GM19351 (cell line): Measurements from ENCODE around the gene CUX1.
"Not testable (repeated sequence)": the region's sequence is repeated elsewhere in the genome, so short reads cannot be mapped to it uniquely, and the experiment has no call there.

Experiments used
- ATAC-seq: cut with Tn5 transposase; IDR thresholded peaks from one replicate; pipeline ENCODE4 v1.9.1; 2021; ENCODE audit warnings: mild to moderate bottlenecking, moderate library complexity; ENCODE audit not compliant: unreplicated experiment

The CUX1 gene

GRCh38 chr7:101913247-101913721 lies 95.9 kb downstream of the CUX1 start:
- no peak for ATAC-seq

DNA sequence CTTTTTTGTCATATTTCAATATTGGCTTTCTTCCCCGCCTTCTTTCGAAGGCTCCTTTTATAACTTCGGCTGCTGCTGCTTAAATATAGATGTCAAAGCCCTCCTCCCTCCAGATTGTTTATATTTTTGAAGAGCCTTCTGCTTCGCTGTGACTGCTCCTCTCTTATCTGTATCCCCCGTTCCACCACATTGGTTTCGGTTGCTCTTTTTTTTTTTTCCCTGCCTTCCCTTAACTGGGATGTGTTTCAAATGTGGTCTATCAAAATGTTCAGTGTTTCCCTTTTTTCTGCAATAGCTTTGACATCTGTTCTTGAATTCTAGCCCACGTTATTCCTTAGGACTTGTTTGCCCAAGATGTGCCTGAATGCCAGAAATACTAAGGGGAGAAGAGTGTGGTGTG lies 96.4 kb downstream of the CUX1 start:
- ATAC-seq = no peak

DNA sequence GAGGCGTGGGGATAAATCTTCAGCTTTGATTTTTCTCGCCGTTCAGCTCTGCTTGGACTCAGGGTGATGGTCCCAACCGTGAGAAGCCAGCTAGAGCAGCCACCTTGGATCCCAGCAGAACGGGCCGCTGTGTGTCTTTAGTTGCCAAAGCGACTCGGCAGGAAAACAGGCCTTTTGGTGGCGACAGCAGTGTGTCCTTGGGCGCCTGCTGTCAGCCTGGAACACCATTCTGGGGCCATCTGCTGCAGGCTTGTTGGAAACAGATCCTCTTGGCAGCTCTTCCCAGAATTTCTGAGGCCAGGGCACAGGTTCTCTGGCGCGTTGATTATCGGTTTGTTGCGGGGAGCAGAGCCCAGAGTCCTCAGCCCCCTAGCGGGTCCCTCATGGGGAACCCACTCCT lies 97.6 kb downstream of the CUX1 start:
- ATAC-seq = no peak

DNA sequence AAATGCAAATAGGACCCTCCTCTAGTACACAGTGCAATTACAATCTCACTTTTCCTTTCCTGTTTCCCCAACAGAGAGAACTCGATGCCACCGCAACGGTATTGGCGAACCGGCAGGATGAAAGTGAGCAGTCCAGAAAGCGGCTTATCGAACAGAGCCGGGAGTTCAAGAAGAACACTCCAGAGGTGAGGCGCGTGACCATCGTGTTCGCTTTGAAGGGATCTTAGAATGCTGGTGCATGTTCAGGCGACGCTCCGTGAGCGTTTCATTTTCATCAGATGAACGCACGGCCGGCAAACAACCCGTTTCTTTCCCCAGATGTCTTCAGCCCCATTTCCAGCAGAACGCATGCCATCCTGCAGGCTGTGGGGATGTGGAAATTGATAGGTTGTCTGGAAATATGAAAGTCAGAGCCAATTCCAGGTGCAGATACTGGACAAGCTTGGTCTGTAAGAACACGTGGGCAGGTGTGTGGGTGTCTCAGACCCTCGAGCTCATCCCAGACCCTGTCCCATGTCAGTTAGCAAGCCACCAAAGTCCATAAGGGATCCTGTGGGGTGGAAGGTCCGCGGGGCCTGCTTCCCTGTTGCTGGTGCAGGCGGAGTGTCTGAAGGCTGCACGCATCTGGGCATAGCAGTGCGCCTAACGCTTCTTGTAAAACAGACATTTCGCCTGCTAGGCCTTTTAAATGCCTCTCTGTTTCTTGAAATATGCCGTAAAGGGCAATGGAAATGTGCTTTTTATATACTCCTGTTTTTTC lies 98.8 kb downstream of the CUX1 start:
- ATAC-seq = no peak

- ATAC-seq = no peak
Observed at GRCh38 chr7:101916876-101917275, 99.5 kb downstream of the CUX1 start.

DNA sequence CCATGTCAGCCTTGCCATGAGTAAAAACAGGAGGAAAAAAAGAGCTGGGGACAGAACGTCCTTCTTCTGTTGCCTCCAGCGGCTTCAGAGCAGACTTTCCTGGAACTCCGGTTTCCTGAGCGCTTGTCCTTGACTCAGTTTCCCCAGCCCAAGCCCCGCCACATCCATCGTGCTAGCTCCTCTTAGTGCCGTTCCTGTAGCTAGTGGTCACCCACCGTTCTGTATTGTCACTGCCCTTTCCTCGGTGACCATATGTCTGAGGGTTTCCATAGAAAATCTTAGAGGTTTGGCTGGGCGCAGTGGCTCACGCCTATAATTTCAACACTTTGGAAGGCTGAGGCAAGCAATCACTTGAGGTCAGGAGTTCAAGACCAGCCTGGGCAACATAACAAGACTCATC lies 100.1 kb downstream of the CUX1 start:
- no peak for ATAC-seq

GRCh38 chr7:101918426-101918825 lies 101.0 kb downstream of the CUX1 start:
- no peak for ATAC-seq

DNA sequence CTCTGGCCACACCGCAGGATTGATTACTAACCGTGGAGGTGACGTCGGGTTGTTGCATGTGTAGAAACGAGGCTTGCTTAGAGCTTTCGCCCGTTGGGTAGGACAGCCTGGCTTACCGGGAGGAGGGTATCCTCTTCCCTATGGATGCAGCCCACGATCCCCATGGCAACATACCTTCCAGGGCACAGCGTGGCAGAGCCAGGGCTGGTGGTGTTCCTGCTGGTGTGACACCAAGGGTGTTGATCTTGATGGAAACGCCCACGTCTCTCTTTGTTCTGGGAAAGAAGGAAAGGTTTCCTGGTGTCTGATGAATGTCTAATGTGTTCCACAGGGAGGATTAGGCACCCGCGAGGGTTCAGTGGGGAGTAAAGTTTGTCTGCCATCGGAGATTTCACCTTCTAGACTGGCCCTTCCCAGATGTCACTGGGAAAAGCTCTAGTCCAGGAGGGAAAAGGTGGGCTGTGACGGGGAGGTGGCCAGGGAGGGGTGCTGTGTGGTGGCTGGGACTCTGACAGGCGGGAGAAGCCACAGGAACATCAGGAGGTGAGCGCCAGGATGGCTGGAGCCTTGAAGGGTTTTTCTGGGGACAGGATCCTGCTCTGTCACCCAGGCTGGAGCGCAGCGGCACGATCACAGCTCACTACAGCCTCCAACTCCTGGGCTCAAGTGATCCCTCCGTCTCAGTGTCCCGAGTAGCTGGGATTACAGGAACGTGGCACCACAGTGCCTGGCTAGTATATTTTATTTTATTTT lies 102.1 kb downstream of the CUX1 start:
- no peak for ATAC-seq

- no peak for ATAC-seq
Observed at GRCh38 chr7:101921061-101921460, 103.6 kb downstream of the CUX1 start.

DNA sequence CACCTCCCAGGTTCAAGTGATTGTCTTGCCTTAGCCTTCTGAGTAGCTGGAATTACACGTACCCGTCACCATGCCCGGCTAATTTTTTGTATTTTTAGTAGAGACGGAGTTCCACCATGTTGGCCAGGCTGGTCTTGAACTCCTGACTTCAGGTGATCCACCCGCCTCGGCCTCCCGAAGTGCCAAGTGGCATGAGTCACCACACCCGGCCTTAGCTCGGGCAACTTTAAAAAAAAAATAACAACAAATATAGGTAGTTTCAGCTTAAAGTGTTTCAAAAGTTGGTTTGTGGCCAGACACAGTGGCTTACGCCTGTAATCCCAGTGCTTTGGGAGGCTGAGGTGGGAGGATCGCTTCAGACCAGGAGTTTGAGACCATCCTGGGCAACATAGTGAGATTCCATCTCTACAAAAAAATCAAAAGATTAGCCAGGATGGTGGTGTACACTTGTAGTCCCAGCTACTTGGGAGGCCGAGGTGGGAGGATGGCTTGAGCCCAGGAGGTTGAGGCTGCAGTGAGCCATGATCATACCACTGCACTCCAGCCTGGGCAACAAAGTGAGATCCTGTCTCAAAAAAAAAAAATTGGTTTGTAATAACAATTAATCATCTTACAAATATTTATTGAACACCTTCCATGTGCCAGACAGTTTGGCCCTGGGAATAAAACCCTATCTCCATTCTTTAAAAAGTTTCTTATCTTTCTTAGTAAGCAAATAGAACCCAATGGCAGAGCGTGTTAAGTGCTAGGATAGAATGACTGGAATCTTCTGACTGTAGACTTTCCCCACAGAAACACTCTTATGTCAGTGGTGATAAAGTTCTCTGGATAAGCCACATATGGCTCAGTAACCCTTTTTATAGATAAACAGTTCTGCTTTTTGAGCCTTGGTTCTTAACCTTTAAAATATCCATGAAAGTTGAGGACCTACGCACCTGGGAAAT lies 104.4 kb downstream of the CUX1 start:
- ATAC-seq = not testable (repeated sequence)

- no peak for ATAC-seq
Observed at GRCh38 chr7:101922631-101923601, 105.5 kb downstream of the CUX1 start.

DNA sequence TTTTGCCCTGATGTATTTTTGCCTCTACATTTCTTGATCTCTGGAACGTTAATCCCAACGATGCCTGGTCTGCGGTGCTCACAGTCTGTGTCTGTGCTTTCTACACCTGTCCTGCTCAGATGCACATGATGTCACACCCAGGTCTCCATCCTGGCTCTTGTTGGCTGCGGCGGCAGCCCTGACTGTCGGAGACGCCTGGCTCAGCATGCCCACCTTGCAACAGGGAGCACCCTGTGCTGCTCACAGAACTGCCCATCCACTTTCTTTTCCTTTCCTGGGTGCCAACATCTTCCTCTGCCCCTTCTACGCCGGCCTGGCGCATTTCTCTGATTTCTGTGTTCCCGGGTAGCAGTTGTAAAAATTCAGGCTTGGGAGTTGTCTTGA lies 106.2 kb downstream of the CUX1 start:
- no peak for ATAC-seq

DNA sequence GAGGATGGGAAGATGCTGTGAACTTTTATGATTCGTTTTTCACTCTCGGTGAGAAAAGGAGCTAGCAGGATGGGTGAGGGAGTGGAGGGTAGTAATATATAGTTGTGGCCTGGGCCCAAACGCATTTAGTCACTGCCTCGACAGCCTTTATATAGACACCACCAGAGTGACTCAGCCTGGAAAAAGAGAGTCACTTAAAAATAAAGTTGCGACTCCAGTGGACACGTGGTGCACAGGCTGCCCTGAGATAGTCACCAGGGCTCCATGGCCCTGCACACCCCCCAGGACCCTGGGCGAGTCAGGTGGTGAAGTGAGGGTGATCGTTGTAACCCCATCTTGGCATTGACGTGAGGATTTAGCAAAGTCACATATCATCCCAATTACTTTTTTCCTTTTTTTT lies 106.7 kb downstream of the CUX1 start:
- no peak for ATAC-seq

DNA sequence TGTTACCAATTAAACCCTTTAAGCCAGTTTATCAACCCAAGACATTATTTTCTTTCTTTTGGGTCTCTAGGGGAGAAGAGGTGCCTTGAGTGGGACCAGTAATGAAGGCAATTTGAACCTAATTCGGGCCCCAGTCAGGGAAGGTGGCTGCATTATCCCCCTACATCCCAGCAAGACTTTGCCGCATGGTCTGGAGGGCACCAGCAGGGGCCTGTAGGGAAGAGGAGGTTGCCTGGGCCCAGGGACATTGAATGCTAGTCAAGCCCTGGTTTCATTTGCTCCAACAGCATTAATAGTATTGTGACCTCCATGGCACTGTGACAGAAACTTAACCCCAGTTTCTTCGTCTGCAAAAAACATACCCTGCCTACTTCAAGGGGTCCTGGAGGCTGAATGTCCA lies 108.8 kb downstream of the CUX1 start:
- ATAC-seq = no peak

GRCh38 chr7:101927389-101927788 lies 110.0 kb downstream of the CUX1 start:
- no peak for ATAC-seq

DNA sequence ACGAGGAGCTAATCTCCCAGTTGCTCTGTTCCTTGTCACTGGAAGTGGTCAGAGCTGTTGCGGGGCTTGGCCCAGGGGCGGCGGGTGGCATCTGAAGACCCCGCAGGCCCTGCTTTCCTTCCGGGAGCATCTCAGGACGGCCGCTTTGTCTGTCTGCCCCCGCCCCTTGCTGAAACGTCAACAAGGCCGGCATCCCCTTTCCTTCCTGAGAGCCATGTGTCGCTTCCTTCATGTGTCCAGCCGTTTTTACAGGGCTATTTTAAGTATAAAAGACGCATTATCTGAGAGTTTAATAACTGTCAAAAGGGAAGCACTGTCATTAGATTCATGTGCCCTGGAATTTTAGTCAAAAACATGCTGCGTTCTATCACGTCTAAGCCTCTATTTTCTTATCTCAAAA lies 110.4 kb downstream of the CUX1 start:
- ATAC-seq = no peak

DNA sequence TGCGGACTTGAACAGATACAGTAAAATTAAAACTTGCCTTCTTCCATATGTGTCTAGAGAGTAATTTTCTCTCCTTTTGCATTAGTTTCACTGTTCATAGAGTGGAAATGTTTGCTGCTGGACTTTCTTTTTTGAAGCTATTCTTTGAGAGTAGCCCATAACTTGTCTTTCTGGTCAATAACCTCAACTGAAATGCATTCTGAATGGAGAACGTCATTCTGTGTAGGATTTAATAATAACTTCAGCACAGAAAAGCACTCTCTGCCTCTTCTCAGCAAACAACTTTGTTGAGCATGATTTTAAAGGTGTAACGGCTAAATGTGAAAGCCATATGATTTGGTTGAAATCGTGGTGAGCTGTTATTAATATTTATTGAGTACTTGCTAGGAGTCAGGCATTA lies 111.8 kb downstream of the CUX1 start:
- ATAC-seq = no peak

DNA sequence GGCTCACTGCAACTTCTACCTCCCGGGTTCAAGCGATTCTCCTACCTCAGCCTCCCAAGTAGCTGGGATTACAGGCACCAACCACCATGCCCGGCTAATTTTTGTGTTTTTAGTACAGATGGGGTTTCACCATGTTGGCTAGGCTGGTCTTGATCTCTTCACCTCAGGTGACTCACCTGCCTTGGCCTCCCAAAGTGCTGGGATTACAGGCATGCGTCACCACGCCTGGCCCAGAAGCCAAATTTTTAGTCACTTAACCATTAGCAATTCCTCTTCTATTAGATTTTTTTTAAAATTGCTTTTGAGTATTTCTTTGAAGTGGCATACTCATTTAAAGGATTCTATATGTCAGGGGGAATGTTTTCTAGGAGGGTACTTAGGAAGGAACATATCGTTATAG lies 112.5 kb downstream of the CUX1 start:
- ATAC-seq = not testable (repeated sequence)

GRCh38 chr7:101932083-101932482 lies 114.7 kb downstream of the CUX1 start:
- no peak for ATAC-seq

GRCh38 chr7:101933028-101933427 lies 115.6 kb downstream of the CUX1 start:
- no peak for ATAC-seq
